SK-N-SH treated with all-trans-retinoic acid at 6 μM for 48 hours (cell line): Measurements from ENCODE around the gene KDM2B.

Experiments used
- ATAC-seq: fragments of 200-7000 bp; cut with Tn5 transposase; 3 replicates; pipeline ENCODE4 v1.9.1; 2020; ENCODE audit warnings: mild to moderate bottlenecking, moderate library complexity
- ARNTL ChIP-seq: fragments of 450-650 bp; formaldehyde crosslinking; IDR thresholded peaks from 2 replicates; pipeline ENCODE4 v1.5.0; 2020; ENCODE audit warnings: low read depth, mild to moderate bottlenecking, moderate library complexity, borderline replicate concordance
- BACH2 ChIP-seq: fragments of 250-450 bp; sonication (Bioruptor Pico); IDR thresholded peaks from 2 replicates; pipeline ENCODE4 v1.9.0; 2021; ENCODE audit warnings: mild to moderate bottlenecking, borderline replicate concordance
- CREB5 ChIP-seq: fragments of 250-450 bp; sonication (Bioruptor Pico); IDR thresholded peaks from 2 replicates; pipeline ENCODE4 v1.5.1; 2020; ENCODE audit warnings: low read depth, mild to moderate bottlenecking, moderate library complexity
- CSRNP3 ChIP-seq: fragments of 250-450 bp; sonication (Bioruptor Pico); IDR thresholded peaks from 2 replicates; pipeline ENCODE4 v1.5.1; 2021; ENCODE audit warnings: mild to moderate bottlenecking, moderate library complexity
- ESRRG ChIP-seq: fragments of 250-450 bp; sonication (Bioruptor Pico); IDR thresholded peaks from 2 replicates; pipeline ENCODE4 v1.6.1; 2021; ENCODE audit warnings: mild to moderate bottlenecking
- GLIS3 ChIP-seq: fragments of 250-450 bp; sonication (Bioruptor Pico); IDR thresholded peaks from 2 replicates; pipeline ENCODE4 v1.5.0; 2020; ENCODE audit warnings: mild to moderate bottlenecking, moderate library complexity
- ISL1 ChIP-seq: fragments of 250-450 bp; sonication (Bioruptor Pico); IDR thresholded peaks from 2 replicates; pipeline ENCODE4 v2.1.2; 2022; ENCODE audit warnings: mild to moderate bottlenecking, moderate library complexity
- PATZ1 ChIP-seq: fragments of 250-450 bp; sonication (Bioruptor Pico); IDR thresholded peaks from 2 replicates; pipeline ENCODE4 v1.8.0; 2020; ENCODE audit warnings: mild to moderate bottlenecking, moderate library complexity, borderline replicate concordance
- POU6F1 ChIP-seq: fragments of 250-450 bp; sonication (Bioruptor Pico); IDR thresholded peaks from 2 replicates; pipeline ENCODE4 v1.8.0; 2021; ENCODE audit warnings: low read depth, mild to moderate bottlenecking, moderate library complexity, borderline replicate concordance
- RARB ChIP-seq: fragments of 250-450 bp; sonication (Bioruptor Pico); IDR thresholded peaks from 2 replicates; pipeline ENCODE4 v1.8.0; 2021; ENCODE audit warnings: mild to moderate bottlenecking, moderate library complexity
- SNAI2 ChIP-seq: fragments of 250-450 bp; sonication (Bioruptor Pico); IDR thresholded peaks from 2 replicates; pipeline ENCODE4 v1.5.0; 2020; ENCODE audit warnings: mild to moderate bottlenecking, moderate library complexity
- TSHZ2 ChIP-seq: fragments of 250-450 bp; sonication (Bioruptor Pico); IDR thresholded peaks from 2 replicates; pipeline ENCODE4 v1.5.0; 2020; ENCODE audit warnings: mild to moderate bottlenecking, moderate library complexity
- ZFP3 ChIP-seq: fragments of 250-450 bp; sonication (Bioruptor Pico); IDR thresholded peaks from 2 replicates; pipeline ENCODE4 v1.5.0; 2020; ENCODE audit warnings: mild to moderate bottlenecking, moderate library complexity
- ZFP30 ChIP-seq: fragments of 450-650 bp; formaldehyde crosslinking; IDR thresholded peaks from 2 replicates; pipeline ENCODE4 v1.5.0; 2022; ENCODE audit warnings: mild to moderate bottlenecking, moderate library complexity
- ZNF565 ChIP-seq: fragments of 450-650 bp; formaldehyde crosslinking; conservative IDR thresholded peaks from 2 replicates; pipeline ENCODE4 v1.5.0; 2020; ENCODE audit warnings: low read depth, mild to moderate bottlenecking, moderate library complexity
- ZNF8 ChIP-seq: fragments of 450-650 bp; formaldehyde crosslinking; IDR thresholded peaks from 2 replicates; pipeline ENCODE4 v1.5.0; 2020; ENCODE audit warnings: mild to moderate bottlenecking, moderate library complexity

Gene KDM2B

GRCh38 chr12:121465921-121466793 lies 114.7 kb downstream of the KDM2B start:
- TF ChIP-seq SNAI2 (CRISPR knock-in tag) (no peak), ZNF8 (CRISPR knock-in tag) (no peak), CSRNP3 (CRISPR knock-in tag) (no peak), ISL1 (CRISPR knock-in tag) (no peak), BACH2 (CRISPR knock-in tag) (no peak), ZFP3 (no peak), CREB5 (CRISPR knock-in tag) (no peak), PATZ1 (CRISPR knock-in tag) (no peak), ZNF565 (CRISPR knock-in tag) (no peak), ESRRG (CRISPR knock-in tag) (no peak), ZFP30 (CRISPR knock-in tag) (no peak)
- no peak for ATAC-seq

- ATAC-seq: no peak
- TF ChIP-seq GLIS3 (CRISPR knock-in tag): no peak
- TF ChIP-seq POU6F1 (CRISPR knock-in tag): no peak
- TF ChIP-seq SNAI2 (CRISPR knock-in tag): no peak
- TF ChIP-seq TSHZ2 (CRISPR knock-in tag): no peak
- no peak for TF ChIP-seq CREB5 (CRISPR knock-in tag)
- TF ChIP-seq ARNTL (CRISPR knock-in tag): no peak
- TF ChIP-seq CSRNP3 (CRISPR knock-in tag): no peak
- TF ChIP-seq RARB (CRISPR knock-in tag): no peak
Measured at GRCh38 chr12:121464331-121464730, 116.5 kb downstream of the KDM2B start.
